Spleen (tissue), 11 donors: ENCODE results near the gene MNX1. TPM values are rescaled to one million over a fixed set of nuclear protein-coding genes. Genes with fewer than 3 reads are reported as not detected.

Experiments used
- DNase-seq: peaks from one replicate; pipeline ENCODE4 v3.0.0-alpha.2; 2020
- H3K27ac ChIP-seq, 8 donors: fragments of 200-600 bp; sonication (generic) in 7 of 8; 1 replicate in 4 of 8; 2 replicates in 4 of 8; pipeline versions ENCODE4 v1.5.0 to v1.8.0; 2016 to 2021; ENCODE audit warnings: inconsistent platforms in 4 of 8, mild to moderate bottlenecking in 4 of 8, moderate library complexity in 1 of 8
- H3K27me3 ChIP-seq, 7 donors: fragments of 200-600 bp; sonication (generic) in 6 of 7; replicated peaks in 1 of 7; 1 replicate in 4 of 7; 2 replicates in 3 of 7; pipeline versions ENCODE4 v1.5.0 to v1.8.0; 2016 to 2021; ENCODE audit warnings: inconsistent platforms in 3 of 7, mild to moderate bottlenecking in 1 of 7
- H3K36me3 ChIP-seq, 6 donors: fragments of 200-600 bp; sonication (generic) in 5 of 6; 1 replicate in 4 of 6; 2 replicates in 2 of 6; pipeline versions ENCODE4 v1.5.0 to v1.8.0; 2016 to 2021; ENCODE audit warnings: inconsistent platforms in 2 of 6
- H3K4me1 ChIP-seq, 6 donors: fragments of 200-600 bp; sonication (generic) in 5 of 6; 1 replicate in 3 of 6; 2 replicates in 3 of 6; pipeline versions ENCODE4 v1.5.0 to v1.8.0; 2016 to 2021; ENCODE audit warnings: inconsistent platforms in 3 of 6
- H3K4me3 ChIP-seq, 8 donors: fragments of 200-600 bp; sonication (generic) in 7 of 8; 1 replicate in 4 of 8; 2 replicates in 4 of 8; pipeline versions ENCODE4 v1.5.0 to v1.8.0; 2016 to 2021; ENCODE audit warnings: inconsistent platforms in 4 of 8, mild to moderate bottlenecking in 4 of 8, moderate library complexity in 2 of 8
- H3K9me3 ChIP-seq, 8 donors: fragments of 200-600 bp; sonication (generic) in 7 of 8; 1 replicate in 4 of 8; 2 replicates in 4 of 8; pipeline versions ENCODE4 v1.5.0 to v1.8.0; 2016 to 2021; ENCODE audit warnings: inconsistent platforms in 4 of 8
- POLR2A ChIP-seq, 3 donors: fragments of 450-650 bp; IDR thresholded peaks; one replicate each; pipeline ENCODE4 v1.5.1; 2017; ENCODE audit warnings: antibody characterized with exemption in 3 of 3, mild to moderate bottlenecking in 1 of 3
- POLR2AphosphoS5 ChIP-seq, 3 donors: sonication (generic); formaldehyde crosslinking; IDR thresholded peaks; one replicate each; pipeline ENCODE4 v1.5.1; 2017; ENCODE audit warnings: antibody characterized with exemption in 3 of 3
- WGBS, 5 donors: extraction: QIAGEN DNeasy Blood & Tissue Kit in 3 of 5; methylation state at CpG; one replicate each; pipeline versions ENCODE4 v1.1.5 to v1.1.7; 2013 to 2018; 5-methylcytosine and 5-hydroxymethylcytosine counted together
- intact Hi-C: fragments of 100-400 bp; cut with DNase I; formaldehyde crosslinking; loops from one replicate; pipeline ENCODE4 v1.15.0; 2023; ENCODE audit warnings: low total_unique reads
- polyA plus RNA-seq, 3 donors: library from polyadenylated mRNA; stranded (reverse); fragments of 200-250 nt; gene quantifications; one replicate each; pipeline ENCODE4 v1.2.1, GENCODE V29; 2013
- total RNA-seq, 7 donors: library from RNA; depleted of rRNA in 3 of 7; stranded (reverse); fragments of >200 nt in 3 of 7; fragmentation: NEBNext Ultra II Directional in 4 of 7; extraction: Animal tissue kit (Norgen Biotek cat#: 25700) in 4 of 7; gene quantifications; one replicate each; pipeline versions ENCODE4 v1.1.0 to v1.2.1, GENCODE V29; 2016 to 2021
- TF ChIP-seq, protein P1 (sequence below), 11 experiments: fragments of 200-600 bp in 7 of 11; fragments of 450-650 bp in 4 of 11; sonication (generic) in 4 of 11; IDR thresholded peaks in 8 of 11; conservative IDR thresholded peaks in 3 of 11; 1 replicate in 7 of 11; 2 replicates in 4 of 11; pipeline versions ENCODE4 v1.4.0 to v1.8.0; 2016 to 2021; ENCODE audit warnings: antibody characterized with exemption in 11 of 11, inconsistent platforms in 4 of 11, mild to moderate bottlenecking in 1 of 11
- donor health status: healthy with polysubstance abuse.
- donor health status: DM: no; HTN: no; CAD: no; lungs with moderate emphysema.
- donor health status: DM: no; HTN: no; CAD: no.
- donor health status: Bipolar disorder and iron deficiency.
- donor health status: healthy.
- donor health status: DM: no; HTN: no; CAD: no.
- donor health status: DM: yes; HTN: yes; CAD: no.

Gene MNX1
- total and polyA plus RNA-seq, 10 donors = 0.85 TPM; not detected in 9

DNA sequence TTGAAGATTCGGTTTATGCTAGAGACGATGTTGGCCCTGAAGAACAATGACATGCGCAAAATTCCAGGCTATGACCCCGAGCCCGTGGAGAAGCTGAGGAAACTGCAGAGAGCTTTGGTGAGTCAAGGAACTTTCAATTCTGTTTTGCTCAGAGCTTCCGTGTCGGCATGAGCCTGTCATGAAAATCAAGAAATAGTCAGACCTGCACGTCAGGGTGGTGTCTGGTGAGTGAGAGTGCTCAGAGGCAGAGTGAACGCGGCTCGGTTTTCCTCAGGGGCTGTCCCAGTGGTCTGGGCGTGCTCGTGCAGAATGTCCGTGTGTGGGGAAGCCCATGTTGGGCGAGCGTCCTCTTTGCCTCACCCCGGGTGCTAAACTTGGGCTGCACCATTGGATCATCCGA lies 48.3 kb downstream of the MNX1 start:
- no peaks in the 10 kb centered on the region for H3K9me3 ChIP-seq
- H3K27me3 ChIP-seq = no peaks in the 10 kb centered on the region
- intact Hi-C loops = no loop called here
- DNase-seq = no peak
- H3K4me1 ChIP-seq = no peaks in the 10 kb centered on the region
- H3K36me3 ChIP-seq = peaks cover 4 to 100% (median 96%) of the 10 kb centered on the region in 6 donors
- H3K27ac ChIP-seq = no peak overlapping the region
- TF ChIP-seq POLR2AphosphoS5 (IDR thresholded peaks at IDR 0.05) = no peak
- no peak for TF ChIP-seq POLR2A (IDR thresholded peaks at IDR 0.05)
- TF ChIP-seq, protein P1, sequence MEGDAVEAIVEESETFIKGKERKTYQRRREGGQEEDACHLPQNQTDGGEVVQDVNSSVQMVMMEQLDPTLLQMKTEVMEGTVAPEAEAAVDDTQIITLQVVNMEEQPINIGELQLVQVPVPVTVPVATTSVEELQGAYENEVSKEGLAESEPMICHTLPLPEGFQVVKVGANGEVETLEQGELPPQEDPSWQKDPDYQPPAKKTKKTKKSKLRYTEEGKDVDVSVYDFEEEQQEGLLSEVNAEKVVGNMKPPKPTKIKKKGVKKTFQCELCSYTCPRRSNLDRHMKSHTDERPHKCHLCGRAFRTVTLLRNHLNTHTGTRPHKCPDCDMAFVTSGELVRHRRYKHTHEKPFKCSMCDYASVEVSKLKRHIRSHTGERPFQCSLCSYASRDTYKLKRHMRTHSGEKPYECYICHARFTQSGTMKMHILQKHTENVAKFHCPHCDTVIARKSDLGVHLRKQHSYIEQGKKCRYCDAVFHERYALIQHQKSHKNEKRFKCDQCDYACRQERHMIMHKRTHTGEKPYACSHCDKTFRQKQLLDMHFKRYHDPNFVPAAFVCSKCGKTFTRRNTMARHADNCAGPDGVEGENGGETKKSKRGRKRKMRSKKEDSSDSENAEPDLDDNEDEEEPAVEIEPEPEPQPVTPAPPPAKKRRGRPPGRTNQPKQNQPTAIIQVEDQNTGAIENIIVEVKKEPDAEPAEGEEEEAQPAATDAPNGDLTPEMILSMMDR (IDR thresholded peaks at IDR 0.05 in 8 of 11, conservative IDR thresholded peaks at IDR 0.05 in 3 of 11) = no peak
- 91 to 96% (median 96%) methylated on average over 16 to 18 of the region's 18 CpGs for WGBS, 5 donors
- H3K4me3 ChIP-seq = no peak overlapping the region

GRCh38 chr7:156956727-156957126 lies 53.7 kb downstream of the MNX1 start:
- Histone ChIP-seq H3K9me3 (no peaks in the 10 kb centered on the region), H3K36me3 (peaks cover 0 to 100% (median 92%) of the 10 kb centered on the region in 6 donors), H3K4me1 (peaks cover 5 to 30% (median 11%) of the 10 kb centered on the region in 6 donors), H3K27ac (no peak overlapping the region), H3K4me3 (no peak overlapping the region), H3K27me3 (no peaks in the 10 kb centered on the region)
- 95 to 97% (median 96%) methylated on average over 2 of the region's 2 CpGs for WGBS, 5 donors
- TF ChIP-seq POLR2AphosphoS5 (IDR thresholded peaks at IDR 0.05) = no peak
- TF ChIP-seq POLR2A (IDR thresholded peaks at IDR 0.05) = no peak
- TF ChIP-seq, protein P1 (IDR thresholded peaks at IDR 0.05 in 8 of 11, conservative IDR thresholded peaks at IDR 0.05 in 3 of 11) = no peak
- no peak for DNase-seq
- intact Hi-C loops = no loop called here

GRCh38 chr7:156954941-156955340 lies 55.5 kb downstream of the MNX1 start:
- Histone ChIP-seq H3K27ac (no peak overlapping the region), H3K4me1 (peaks cover 20 to 47% (median 27%) of the 10 kb centered on the region in 6 donors), H3K27me3 (no peaks in the 10 kb centered on the region), H3K9me3 (no peaks in the 10 kb centered on the region), H3K36me3 (peaks cover 0 to 82% (median 74%) of the 10 kb centered on the region in 6 donors), H3K4me3 (no peak overlapping the region)
- DNase-seq = no peak
- intact Hi-C loops = no loop called here
- TF ChIP-seq, protein P1 (IDR thresholded peaks at IDR 0.05 in 8 of 11, conservative IDR thresholded peaks at IDR 0.05 in 3 of 11) = no peak
- no peak for TF ChIP-seq POLR2AphosphoS5 (IDR thresholded peaks at IDR 0.05)
- 59 to 93% (median 81%) methylated on average over 2 of the region's 2 CpGs for whole genome bisulfite sequencing, 5 donors

Other genes with a start within 250 kb of the MNX1 start
- gene LMBR1, start 117.5 kb downstream of the MNX1 start, total RNA-seq = 10 to 100 TPM; 56.5 to 88.3 (median 73.8) TPM
- 1 to 10 TPM; 4.8 to 8.7 (median 7.4) TPM for gene LMBR1, start 117.5 kb downstream of the MNX1 start, polyA plus RNA-seq
- gene NOM1, start 61.0 kb downstream of the MNX1 start, total RNA-seq = 10 to 100 TPM; 19.9 to 31.1 (median 25.0) TPM
- 10 to 100 TPM in 1 of 3 donors, 1 to 10 TPM in 2; 4.5 to 11.0 (median 5.7) TPM for gene NOM1, start 61.0 kb downstream of the MNX1 start, polyA plus RNA-seq
- gene UBE3C, start 128.3 kb upstream of the MNX1 start, total RNA-seq = 10 to 100 TPM; 47.2 to 81.6 (median 69.1) TPM
- 10 to 100 TPM in 2 of 3 donors, 1 to 10 TPM in 1; 9.7 to 17.5 (median 10.6) TPM for gene UBE3C, start 128.3 kb upstream of the MNX1 start, polyA plus RNA-seq